Heart left ventricle (tissue), 13 donors: Measurements from ENCODE around the gene L2HGDH.

Experiments
- POLR2A ChIP-seq, 2 donors: fragments of 450-650 bp; IDR thresholded peaks; one replicate each; pipeline ENCODE4 v1.6.1; 2017; ENCODE audit warnings: antibody characterized with exemption in 2 of 2, mild to moderate bottlenecking in 2 of 2, moderate library complexity in 2 of 2
- TF ChIP-seq, protein P1 (sequence below), 12 donors: fragments of 200-600 bp; sonication (generic) in 4 of 12; IDR thresholded peaks; one replicate each; pipeline versions ENCODE4 v1.5.0 to v1.8.0; 2018 to 2022; ENCODE audit warnings: antibody characterized with exemption in 12 of 12, mild to moderate bottlenecking in 5 of 12
- donor health status: ischemic (EF 13 %, LVEDD 7.1; RV severe dilation, severe dysfunction).
- donor health status: DM: no; HTN: yes; CAD: no.
- donor health status: DM: no; HTN: no; CAD: no.
- donor health status: ischemic (EF 25% LVEDD 6.9; RV normal size, moderate dysfunction).
- donor health status: ischemic (EF 25% LVEDD 5.7; RV mildly dilated, moderate dysfunction).
- donor health status: ischemic (EF 35%, LVEDD 5.7; RV mildly dilated, moderate dysfunction).
- donor health status: nonischemic (EF 11% LVEDD 7.7; RV severe dilation, severe dysfunction).
- donor health status: DM: yes; HTN: yes; CAD: no.
- donor health status: PGD.
- donor health status: ischemic (EF 29% LVEDD 5.4; RV normal size, mild dysfunction).
- donor health status: nonischemic (EF 23%, LVEDD 6.1; RV moderate dilation, normal function).

GRCh38 chr14:50353126-50353525 lies 41.1 kb upstream of the L2HGDH start:
- TF ChIP-seq, protein P1, sequence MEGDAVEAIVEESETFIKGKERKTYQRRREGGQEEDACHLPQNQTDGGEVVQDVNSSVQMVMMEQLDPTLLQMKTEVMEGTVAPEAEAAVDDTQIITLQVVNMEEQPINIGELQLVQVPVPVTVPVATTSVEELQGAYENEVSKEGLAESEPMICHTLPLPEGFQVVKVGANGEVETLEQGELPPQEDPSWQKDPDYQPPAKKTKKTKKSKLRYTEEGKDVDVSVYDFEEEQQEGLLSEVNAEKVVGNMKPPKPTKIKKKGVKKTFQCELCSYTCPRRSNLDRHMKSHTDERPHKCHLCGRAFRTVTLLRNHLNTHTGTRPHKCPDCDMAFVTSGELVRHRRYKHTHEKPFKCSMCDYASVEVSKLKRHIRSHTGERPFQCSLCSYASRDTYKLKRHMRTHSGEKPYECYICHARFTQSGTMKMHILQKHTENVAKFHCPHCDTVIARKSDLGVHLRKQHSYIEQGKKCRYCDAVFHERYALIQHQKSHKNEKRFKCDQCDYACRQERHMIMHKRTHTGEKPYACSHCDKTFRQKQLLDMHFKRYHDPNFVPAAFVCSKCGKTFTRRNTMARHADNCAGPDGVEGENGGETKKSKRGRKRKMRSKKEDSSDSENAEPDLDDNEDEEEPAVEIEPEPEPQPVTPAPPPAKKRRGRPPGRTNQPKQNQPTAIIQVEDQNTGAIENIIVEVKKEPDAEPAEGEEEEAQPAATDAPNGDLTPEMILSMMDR (IDR thresholded peaks at IDR 0.05): no peak
- no peak for TF ChIP-seq POLR2A (IDR thresholded peaks at IDR 0.05)
